Liver (tissue), 9 donors: ENCODE measurements around the gene LRIT2. TPM values are rescaled to one million over a fixed set of nuclear protein-coding genes. Genes with fewer than 3 reads are reported as not detected.

Source experiments
- DNase-seq: peaks from one replicate; pipeline ENCODE4 v3.0.0-alpha.2; 2017; ENCODE audit warnings: low spot score
- H3K27ac ChIP-seq, 2 donors: one replicate each; pipeline ENCODE4 v1.7.0; 2013; ENCODE audit warnings: inconsistent platforms in 2 of 2, low read length in 2 of 2, control low read depth in 1 of 2, low read depth in 1 of 2, mild to moderate bottlenecking in 1 of 2
- H3K27me3 ChIP-seq, 4 donors: one replicate each; pipeline versions ENCODE4 v1.6.1 to v1.7.0; 2013; ENCODE audit warnings: low read length in 3 of 4, inconsistent platforms in 1 of 4, mild to moderate bottlenecking in 1 of 4, moderate library complexity in 1 of 4; ENCODE audit not compliant: control insufficient read depth in 4 of 4, insufficient read depth in 4 of 4
- H3K36me3 ChIP-seq, 4 donors: one replicate each; pipeline versions ENCODE4 v1.6.1 to v1.7.0; 2013; ENCODE audit warnings: low read length in 3 of 4, mild to moderate bottlenecking in 3 of 4, low read depth in 1 of 4, moderate library complexity in 1 of 4; ENCODE audit not compliant: control insufficient read depth in 4 of 4, insufficient read depth in 3 of 4
- H3K4me1 ChIP-seq, 4 donors: one replicate each; pipeline versions ENCODE4 v1.6.1 to v1.7.0; 2013; ENCODE audit warnings: low read length in 3 of 4, mild to moderate bottlenecking in 3 of 4, moderate library complexity in 1 of 4; ENCODE audit not compliant: control insufficient read depth in 4 of 4, insufficient read depth in 4 of 4
- H3K4me3 ChIP-seq, 3 donors: one replicate each; pipeline versions ENCODE4 v1.6.1 to v1.7.0; 2013; ENCODE audit warnings: low read length in 3 of 3, control low read depth in 1 of 3, low read depth in 1 of 3, mild to moderate bottlenecking in 1 of 3
- H3K9ac ChIP-seq, 2 donors: one replicate each; pipeline ENCODE4 v1.7.0; 2013; ENCODE audit warnings: low read length in 2 of 2, mild to moderate bottlenecking in 2 of 2, moderate library complexity in 2 of 2, control low read depth in 1 of 2, low read depth in 1 of 2
- H3K9me3 ChIP-seq, 4 donors: one replicate each; pipeline versions ENCODE4 v1.6.1 to v1.7.0; 2013; ENCODE audit warnings: low read length in 3 of 4; ENCODE audit not compliant: control insufficient read depth in 4 of 4
- ATF3 ChIP-seq: IDR thresholded peaks from 2 replicates; pipeline ENCODE4 v1.6.1; 2016; ENCODE audit warnings: antibody characterized with exemption
- EGR1 ChIP-seq, 2 donors: IDR thresholded peaks; 2 replicates each; pipeline ENCODE4 v1.6.1; 2016 to 2018; ENCODE audit warnings: antibody characterized with exemption in 2 of 2, low read depth in 2 of 2
- FOXA1 ChIP-seq: IDR thresholded peaks from 2 replicates; pipeline ENCODE4 v1.6.1; 2016; ENCODE audit warnings: antibody characterized with exemption
- FOXA2 ChIP-seq: IDR thresholded peaks from 2 replicates; pipeline ENCODE4 v1.6.1; 2016; ENCODE audit warnings: antibody characterized with exemption
- GABPA ChIP-seq, 2 donors: IDR thresholded peaks in 1 of 2; conservative IDR thresholded peaks in 1 of 2; 2 replicates each; pipeline ENCODE4 v1.6.1; 2016; ENCODE audit warnings: antibody characterized with exemption in 2 of 2, mild to moderate bottlenecking in 1 of 2, moderate library complexity in 1 of 2
- HNF4A ChIP-seq, 2 donors: conservative IDR thresholded peaks; 2 replicates each; pipeline ENCODE4 v1.6.1; 2016; ENCODE audit warnings: antibody characterized with exemption in 2 of 2, mild to moderate bottlenecking in 2 of 2
- HNF4G ChIP-seq: IDR thresholded peaks from 2 replicates; pipeline ENCODE4 v1.6.1; 2016; ENCODE audit warnings: antibody characterized with exemption
- JUND ChIP-seq, 2 donors: IDR thresholded peaks; 2 replicates each; pipeline ENCODE4 v1.6.1; 2016; ENCODE audit warnings: antibody characterized with exemption in 2 of 2
- MAX ChIP-seq: IDR thresholded peaks from 2 replicates; pipeline ENCODE4 v1.6.1; 2016; ENCODE audit warnings: antibody characterized with exemption
- NR2F2 ChIP-seq: IDR thresholded peaks from 2 replicates; pipeline ENCODE4 v1.6.1; 2016; ENCODE audit warnings: antibody characterized with exemption
- RAD21 ChIP-seq, 2 donors: IDR thresholded peaks; 2 replicates each; pipeline ENCODE4 v1.6.1; 2016; ENCODE audit warnings: antibody characterized with exemption in 2 of 2, mild to moderate bottlenecking in 2 of 2
- RXRA ChIP-seq, 2 donors: IDR thresholded peaks; 2 replicates each; pipeline ENCODE4 v1.6.1; 2017 to 2018; ENCODE audit warnings: antibody characterized with exemption in 2 of 2, mild to moderate bottlenecking in 1 of 2
- SP1 ChIP-seq: IDR thresholded peaks from 2 replicates; pipeline ENCODE4 v1.6.1; 2018; ENCODE audit warnings: antibody characterized with exemption, mild to moderate bottlenecking
- TAF1 ChIP-seq: conservative IDR thresholded peaks from 2 replicates; pipeline ENCODE4 v1.6.1; 2016; ENCODE audit warnings: antibody characterized with exemption, mild to moderate bottlenecking
- YY1 ChIP-seq: IDR thresholded peaks from 2 replicates; pipeline ENCODE4 v1.6.1; 2016; ENCODE audit warnings: antibody characterized with exemption, mild to moderate bottlenecking
- WGBS: extraction: QIAGEN DNeasy Blood & Tissue Kit; methylation state at CpG from one replicate; pipeline ENCODE4 v1.1.7; 2013; 5-methylcytosine and 5-hydroxymethylcytosine counted together
- polyA plus RNA-seq, 2 donors: library from polyadenylated mRNA; stranded (reverse) in 1 of 2; unstranded in 1 of 2; fragments of 200-250 nt in 1 of 2; fragments of >200 nt in 1 of 2; fragmentation: Nextera tagmentation in 1 of 2; extraction: Ambion mirVana in 1 of 2; gene quantifications; one replicate each; pipeline versions ENCODE4 v1.2.1 to v1.2.3, GENCODE V29; 2013 to 2015
- total RNA-seq, 2 donors: library from RNA; depleted of rRNA; stranded (reverse); fragments of >200 nt; gene quantifications; one replicate each; pipeline ENCODE4 v1.2.3, GENCODE V29; 2014
- TF ChIP-seq, protein P1 (sequence below): IDR thresholded peaks from 2 replicates; pipeline ENCODE4 v1.6.1; 2016; ENCODE audit warnings: antibody characterized with exemption
- TF ChIP-seq, protein P2 (sequence below): IDR thresholded peaks from 2 replicates; pipeline ENCODE4 v1.6.1; 2016; ENCODE audit warnings: antibody characterized with exemption, mild to moderate bottlenecking
- TF ChIP-seq, protein P3 (sequence below): fragments of 150-350 bp; IDR thresholded peaks from 2 replicates; pipeline ENCODE4 v1.5.1; 2017; ENCODE audit warnings: improper control_type of control experiment, low read depth, low read length; ENCODE audit not compliant: missing input control
- donor health status: healthy.
- donor health status: healthy.
- donor health status: healthy.
- donor health status: healthy.
- donor health status: healthy.

LRIT2 gene
- total and polyA plus RNA-seq, 4 donors: not detected

- Histone ChIP-seq H3K27me3 (peaks cover 0 to 11% (median 7%) of the 10 kb centered on the region in 4 donors), H3K27ac (no peak within 1 kb of the TSS), H3K4me1 (peaks cover 4 to 13% (median 7%) of the 10 kb centered on the region in 4 donors), H3K9ac (no peak within 1 kb of the TSS), H3K36me3 (no peaks in the 10 kb centered on the region), H3K4me3 (peak within 1 kb of the TSS in 2 of 3 donors; percentile 8 to 53), H3K9me3 (no peaks in the 10 kb centered on the region)
- TF ChIP-seq YY1 (no peak), JUND (IDR thresholded peaks at IDR 0.05) (no peak), HNF4A (conservative IDR thresholded peaks at IDR 0.05) (no peak), FOXA2 (no peak), NR2F2 (no peak), GABPA (IDR thresholded peaks at IDR 0.05 in 1 of 2, conservative IDR thresholded peaks at IDR 0.05 in 1 of 2) (no peak), MAX (no peak), RAD21 (IDR thresholded peaks at IDR 0.05) (no peak), SP1 (no peak), HNF4G (no peak), TAF1 (no peak), FOXA1 (no peak), ATF3 (no peak), RXRA (IDR thresholded peaks at IDR 0.05) (no peak), EGR1 (IDR thresholded peaks at IDR 0.05; ENCODE audit: low read depth in 2 of 2) (no peak)
- TF ChIP-seq, protein P1, sequence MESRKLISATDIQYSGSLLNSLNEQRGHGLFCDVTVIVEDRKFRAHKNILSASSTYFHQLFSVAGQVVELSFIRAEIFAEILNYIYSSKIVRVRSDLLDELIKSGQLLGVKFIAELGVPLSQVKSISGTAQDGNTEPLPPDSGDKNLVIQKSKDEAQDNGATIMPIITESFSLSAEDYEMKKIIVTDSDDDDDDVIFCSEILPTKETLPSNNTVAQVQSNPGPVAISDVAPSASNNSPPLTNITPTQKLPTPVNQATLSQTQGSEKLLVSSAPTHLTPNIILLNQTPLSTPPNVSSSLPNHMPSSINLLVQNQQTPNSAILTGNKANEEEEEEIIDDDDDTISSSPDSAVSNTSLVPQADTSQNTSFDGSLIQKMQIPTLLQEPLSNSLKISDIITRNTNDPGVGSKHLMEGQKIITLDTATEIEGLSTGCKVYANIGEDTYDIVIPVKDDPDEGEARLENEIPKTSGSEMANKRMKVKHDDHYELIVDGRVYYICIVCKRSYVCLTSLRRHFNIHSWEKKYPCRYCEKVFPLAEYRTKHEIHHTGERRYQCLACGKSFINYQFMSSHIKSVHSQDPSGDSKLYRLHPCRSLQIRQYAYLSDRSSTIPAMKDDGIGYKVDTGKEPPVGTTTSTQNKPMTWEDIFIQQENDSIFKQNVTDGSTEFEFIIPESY: no peak
- TF ChIP-seq, protein P2, sequence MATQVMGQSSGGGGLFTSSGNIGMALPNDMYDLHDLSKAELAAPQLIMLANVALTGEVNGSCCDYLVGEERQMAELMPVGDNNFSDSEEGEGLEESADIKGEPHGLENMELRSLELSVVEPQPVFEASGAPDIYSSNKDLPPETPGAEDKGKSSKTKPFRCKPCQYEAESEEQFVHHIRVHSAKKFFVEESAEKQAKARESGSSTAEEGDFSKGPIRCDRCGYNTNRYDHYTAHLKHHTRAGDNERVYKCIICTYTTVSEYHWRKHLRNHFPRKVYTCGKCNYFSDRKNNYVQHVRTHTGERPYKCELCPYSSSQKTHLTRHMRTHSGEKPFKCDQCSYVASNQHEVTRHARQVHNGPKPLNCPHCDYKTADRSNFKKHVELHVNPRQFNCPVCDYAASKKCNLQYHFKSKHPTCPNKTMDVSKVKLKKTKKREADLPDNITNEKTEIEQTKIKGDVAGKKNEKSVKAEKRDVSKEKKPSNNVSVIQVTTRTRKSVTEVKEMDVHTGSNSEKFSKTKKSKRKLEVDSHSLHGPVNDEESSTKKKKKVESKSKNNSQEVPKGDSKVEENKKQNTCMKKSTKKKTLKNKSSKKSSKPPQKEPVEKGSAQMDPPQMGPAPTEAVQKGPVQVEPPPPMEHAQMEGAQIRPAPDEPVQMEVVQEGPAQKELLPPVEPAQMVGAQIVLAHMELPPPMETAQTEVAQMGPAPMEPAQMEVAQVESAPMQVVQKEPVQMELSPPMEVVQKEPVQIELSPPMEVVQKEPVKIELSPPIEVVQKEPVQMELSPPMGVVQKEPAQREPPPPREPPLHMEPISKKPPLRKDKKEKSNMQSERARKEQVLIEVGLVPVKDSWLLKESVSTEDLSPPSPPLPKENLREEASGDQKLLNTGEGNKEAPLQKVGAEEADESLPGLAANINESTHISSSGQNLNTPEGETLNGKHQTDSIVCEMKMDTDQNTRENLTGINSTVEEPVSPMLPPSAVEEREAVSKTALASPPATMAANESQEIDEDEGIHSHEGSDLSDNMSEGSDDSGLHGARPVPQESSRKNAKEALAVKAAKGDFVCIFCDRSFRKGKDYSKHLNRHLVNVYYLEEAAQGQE: no peak
- TF ChIP-seq, protein P3, sequence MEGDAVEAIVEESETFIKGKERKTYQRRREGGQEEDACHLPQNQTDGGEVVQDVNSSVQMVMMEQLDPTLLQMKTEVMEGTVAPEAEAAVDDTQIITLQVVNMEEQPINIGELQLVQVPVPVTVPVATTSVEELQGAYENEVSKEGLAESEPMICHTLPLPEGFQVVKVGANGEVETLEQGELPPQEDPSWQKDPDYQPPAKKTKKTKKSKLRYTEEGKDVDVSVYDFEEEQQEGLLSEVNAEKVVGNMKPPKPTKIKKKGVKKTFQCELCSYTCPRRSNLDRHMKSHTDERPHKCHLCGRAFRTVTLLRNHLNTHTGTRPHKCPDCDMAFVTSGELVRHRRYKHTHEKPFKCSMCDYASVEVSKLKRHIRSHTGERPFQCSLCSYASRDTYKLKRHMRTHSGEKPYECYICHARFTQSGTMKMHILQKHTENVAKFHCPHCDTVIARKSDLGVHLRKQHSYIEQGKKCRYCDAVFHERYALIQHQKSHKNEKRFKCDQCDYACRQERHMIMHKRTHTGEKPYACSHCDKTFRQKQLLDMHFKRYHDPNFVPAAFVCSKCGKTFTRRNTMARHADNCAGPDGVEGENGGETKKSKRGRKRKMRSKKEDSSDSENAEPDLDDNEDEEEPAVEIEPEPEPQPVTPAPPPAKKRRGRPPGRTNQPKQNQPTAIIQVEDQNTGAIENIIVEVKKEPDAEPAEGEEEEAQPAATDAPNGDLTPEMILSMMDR: no peak
- no peak for DNase-seq
- 2% methylated on average over 61 of the region's 61 CpGs for WGBS
These were observed 30.8 kb downstream of the LRIT2 start, which contains the start of gene CDHR1 for GRCh38 chr10:84194424-84195043. CDHR1 (plus strand) TSS chr10:84194537; CDS start chr10:84194761, 224 bp downstream.
